ENCODE measurements around the gene USP40.

DNA sequence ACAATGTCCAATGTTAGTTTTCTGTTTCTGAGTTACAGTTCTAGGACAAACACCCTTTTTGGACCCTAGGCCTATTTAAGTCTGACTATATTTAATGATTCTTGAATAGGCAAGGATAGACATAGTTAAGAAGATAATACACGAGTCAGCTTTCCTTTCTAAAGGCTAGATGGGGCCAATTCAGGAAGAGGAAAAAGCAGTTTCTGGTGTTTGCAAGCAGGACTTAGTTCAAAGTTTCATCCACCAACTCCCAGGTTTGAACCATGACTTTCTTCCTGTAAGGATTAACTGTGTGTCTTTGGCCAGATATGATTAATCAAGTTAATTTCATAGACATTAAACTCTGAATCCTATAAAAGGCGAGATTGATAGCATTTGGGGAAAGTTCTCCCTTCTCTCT, 66.7 kb downstream of the USP40 start:
- TF ChIP-seq, protein P1, sequence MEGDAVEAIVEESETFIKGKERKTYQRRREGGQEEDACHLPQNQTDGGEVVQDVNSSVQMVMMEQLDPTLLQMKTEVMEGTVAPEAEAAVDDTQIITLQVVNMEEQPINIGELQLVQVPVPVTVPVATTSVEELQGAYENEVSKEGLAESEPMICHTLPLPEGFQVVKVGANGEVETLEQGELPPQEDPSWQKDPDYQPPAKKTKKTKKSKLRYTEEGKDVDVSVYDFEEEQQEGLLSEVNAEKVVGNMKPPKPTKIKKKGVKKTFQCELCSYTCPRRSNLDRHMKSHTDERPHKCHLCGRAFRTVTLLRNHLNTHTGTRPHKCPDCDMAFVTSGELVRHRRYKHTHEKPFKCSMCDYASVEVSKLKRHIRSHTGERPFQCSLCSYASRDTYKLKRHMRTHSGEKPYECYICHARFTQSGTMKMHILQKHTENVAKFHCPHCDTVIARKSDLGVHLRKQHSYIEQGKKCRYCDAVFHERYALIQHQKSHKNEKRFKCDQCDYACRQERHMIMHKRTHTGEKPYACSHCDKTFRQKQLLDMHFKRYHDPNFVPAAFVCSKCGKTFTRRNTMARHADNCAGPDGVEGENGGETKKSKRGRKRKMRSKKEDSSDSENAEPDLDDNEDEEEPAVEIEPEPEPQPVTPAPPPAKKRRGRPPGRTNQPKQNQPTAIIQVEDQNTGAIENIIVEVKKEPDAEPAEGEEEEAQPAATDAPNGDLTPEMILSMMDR (IDR thresholded peaks at IDR 0.05; ENCODE audit: low read depth, low read length) = no peak
- no peak for TF ChIP-seq EZH2phosphoT487 (IDR thresholded peaks at IDR 0.05; ENCODE audit: low read depth)

Measured in OCI-LY3 (cell line).